AML-193 (cell line): ENCODE results near the gene ABCB6.

ENCODE experiments used
- DNase-seq, 2 experiments: peaks; one replicate each; lab custom pipeline; 2025; lab: John Stamatoyannopoulos, UW

ABCB6 gene

GRCh38 chr2:219245148-219245898 lies 26.6 kb upstream of the ABCB6 start, which contains the start of the genes GLB1L and STK16:
Gene GLB1L (minus strand): TSS chr2:219245444. CDS start chr2:219243573, 1,871 bp downstream.
Gene STK16 (plus strand): TSS chr2:219245479. CDS start chr2:219246000, 521 bp downstream.
- peak; percentile 69 to 71 for DNase-seq

- no peak for DNase-seq
Measured at GRCh38 chr2:219244789-219245147, 26.0 kb upstream of the ABCB6 start.

- DNase-seq = no peak
Measured at GRCh38 chr2:219243291-219243761, 24.6 kb upstream of the ABCB6 start.

- DNase-seq = no peak
Measured at GRCh38 chr2:219234331-219234730, 15.6 kb upstream of the ABCB6 start.

- peak in 1 of 2 experiments; percentile 10 for DNase-seq
Measured at GRCh38 chr2:219230059-219230540, 11.3 kb upstream of the ABCB6 start.

- peak; percentile 94 to 97 for DNase-seq
Measured at GRCh38 chr2:219229305-219230058, 10.7 kb upstream of the ABCB6 start, which contains the start of the genes ANKZF1 and ATG9A. Gene ANKZF1 (plus strand): TSS chr2:219229806. CDS start chr2:219230258, 452 bp downstream. Gene ATG9A (minus strand): TSS chr2:219229636. CDS start chr2:219228024, 1,612 bp downstream.

GRCh38 chr2:219228911-219229304 lies 10.2 kb upstream of the ABCB6 start:
- no peak for DNase-seq

- DNase-seq = no peak
Measured at GRCh38 chr2:219228041-219228910, 9.5 kb upstream of the ABCB6 start.

GRCh38 chr2:219225350-219225749 lies 6.6 kb upstream of the ABCB6 start:
- peak; percentile 88 to 92 for DNase-seq

GRCh38 chr2:219223831-219224610 lies 5.3 kb upstream of the ABCB6 start:
- DNase-seq = no peak

- no peak for DNase-seq
Measured at GRCh38 chr2:219221957-219222518, 3.3 kb upstream of the ABCB6 start.

GRCh38 chr2:219220652-219221402 lies 2.1 kb upstream of the ABCB6 start:
- no peak for DNase-seq

GRCh38 chr2:219219784-219220532 lies 1.2 kb upstream of the ABCB6 start:
- DNase-seq = no peak

- no peak for DNase-seq
Measured at GRCh38 chr2:219218217-219218731, 484 bp downstream of the ABCB6 start.

GRCh38 chr2:219216535-219216915 lies 2.2 kb downstream of the ABCB6 start:
- no peak for DNase-seq

GRCh38 chr2:219215871-219216534 lies 2.8 kb downstream of the ABCB6 start:
- no peak for DNase-seq

- DNase-seq = no peak
Measured at GRCh38 chr2:219214786-219215185, 4.0 kb downstream of the ABCB6 start.

- no peak for DNase-seq
Measured at GRCh38 chr2:219214141-219214540, 4.6 kb downstream of the ABCB6 start.
